ENCODE measurements around the gene SLF2.

DNA sequence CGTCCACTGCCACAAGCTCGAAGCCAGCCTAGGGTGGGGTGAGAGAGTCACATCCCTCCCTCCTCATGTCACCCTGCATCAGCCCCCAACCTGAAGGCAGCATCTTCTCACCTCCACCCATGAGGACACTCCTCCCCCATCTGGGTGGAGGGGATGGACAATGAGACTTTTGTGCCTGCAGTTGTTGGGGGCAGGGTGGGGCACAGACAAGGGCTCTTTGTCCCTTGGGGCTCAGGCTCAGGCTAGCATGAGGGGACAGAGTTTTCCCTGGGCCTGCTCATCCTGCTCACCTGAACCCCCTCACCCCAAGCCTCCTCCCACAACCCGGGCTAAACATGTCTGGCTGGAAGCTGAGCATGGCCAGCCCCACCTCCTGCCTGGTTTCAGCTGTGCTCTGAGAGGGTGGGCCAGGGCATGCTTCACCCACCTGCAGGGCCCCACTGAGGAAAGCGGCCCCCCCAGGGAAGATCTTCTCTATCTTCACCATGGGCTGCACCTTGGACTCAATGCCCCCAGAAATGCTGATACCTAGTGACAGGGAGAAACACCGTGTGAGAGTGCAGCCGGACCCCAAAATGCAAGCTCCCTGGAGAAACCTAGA, 96.2 kb downstream of the SLF2 start:
- TF ChIP-seq POLR2A (IDR thresholded peaks at IDR 0.05) (no peak), POLR2AphosphoS5 (IDR thresholded peaks at IDR 0.05) (no peak), EP300 (IDR thresholded peaks at IDR 0.05) (no peak)
- TF ChIP-seq, protein P1, sequence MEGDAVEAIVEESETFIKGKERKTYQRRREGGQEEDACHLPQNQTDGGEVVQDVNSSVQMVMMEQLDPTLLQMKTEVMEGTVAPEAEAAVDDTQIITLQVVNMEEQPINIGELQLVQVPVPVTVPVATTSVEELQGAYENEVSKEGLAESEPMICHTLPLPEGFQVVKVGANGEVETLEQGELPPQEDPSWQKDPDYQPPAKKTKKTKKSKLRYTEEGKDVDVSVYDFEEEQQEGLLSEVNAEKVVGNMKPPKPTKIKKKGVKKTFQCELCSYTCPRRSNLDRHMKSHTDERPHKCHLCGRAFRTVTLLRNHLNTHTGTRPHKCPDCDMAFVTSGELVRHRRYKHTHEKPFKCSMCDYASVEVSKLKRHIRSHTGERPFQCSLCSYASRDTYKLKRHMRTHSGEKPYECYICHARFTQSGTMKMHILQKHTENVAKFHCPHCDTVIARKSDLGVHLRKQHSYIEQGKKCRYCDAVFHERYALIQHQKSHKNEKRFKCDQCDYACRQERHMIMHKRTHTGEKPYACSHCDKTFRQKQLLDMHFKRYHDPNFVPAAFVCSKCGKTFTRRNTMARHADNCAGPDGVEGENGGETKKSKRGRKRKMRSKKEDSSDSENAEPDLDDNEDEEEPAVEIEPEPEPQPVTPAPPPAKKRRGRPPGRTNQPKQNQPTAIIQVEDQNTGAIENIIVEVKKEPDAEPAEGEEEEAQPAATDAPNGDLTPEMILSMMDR (IDR thresholded peaks at IDR 0.05): no peak

Data from stomach (tissue), 4 donors.